IPS-20b (cell line): ENCODE results near the gene NLGN1.
"Not testable (repeated sequence)": the region's sequence is repeated elsewhere in the genome, so short reads cannot be mapped to it uniquely, and the experiment has no call there.

Experiments used
- H3K27ac ChIP-seq: one replicate; pipeline ENCODE4 v1.5.1; 2013; ENCODE audit warnings: low read length
- H3K27me3 ChIP-seq: 2 replicates; pipeline ENCODE4 v1.6.1; 2013; ENCODE audit warnings: mild to moderate bottlenecking, low read length, inconsistent platforms; ENCODE audit not compliant: insufficient read depth
- H3K36me3 ChIP-seq: 2 replicates; pipeline ENCODE4 v1.6.1; 2013; ENCODE audit warnings: low read depth, mild to moderate bottlenecking, inconsistent platforms, low read length, moderate library complexity; ENCODE audit not compliant: insufficient read depth
- H3K4me1 ChIP-seq: 2 replicates; pipeline ENCODE4 v1.6.1; 2013; ENCODE audit warnings: mild to moderate bottlenecking, control low read depth, inconsistent platforms, low read length, moderate library complexity; ENCODE audit not compliant: insufficient read depth
- H3K4me3 ChIP-seq: 2 replicates; pipeline ENCODE4 v1.5.1; 2013; ENCODE audit warnings: mild to moderate bottlenecking, low read length, inconsistent platforms
- H3K9ac ChIP-seq: 2 replicates; pipeline ENCODE4 v1.6.1; 2013; ENCODE audit warnings: low read depth, mild to moderate bottlenecking, inconsistent platforms, low read length, moderate library complexity
- H3K9me3 ChIP-seq: 2 replicates; pipeline ENCODE4 v1.6.1; 2013; ENCODE audit warnings: mild to moderate bottlenecking, low read depth, low read length, inconsistent platforms; ENCODE audit not compliant: insufficient read depth

Gene NLGN1

DNA sequence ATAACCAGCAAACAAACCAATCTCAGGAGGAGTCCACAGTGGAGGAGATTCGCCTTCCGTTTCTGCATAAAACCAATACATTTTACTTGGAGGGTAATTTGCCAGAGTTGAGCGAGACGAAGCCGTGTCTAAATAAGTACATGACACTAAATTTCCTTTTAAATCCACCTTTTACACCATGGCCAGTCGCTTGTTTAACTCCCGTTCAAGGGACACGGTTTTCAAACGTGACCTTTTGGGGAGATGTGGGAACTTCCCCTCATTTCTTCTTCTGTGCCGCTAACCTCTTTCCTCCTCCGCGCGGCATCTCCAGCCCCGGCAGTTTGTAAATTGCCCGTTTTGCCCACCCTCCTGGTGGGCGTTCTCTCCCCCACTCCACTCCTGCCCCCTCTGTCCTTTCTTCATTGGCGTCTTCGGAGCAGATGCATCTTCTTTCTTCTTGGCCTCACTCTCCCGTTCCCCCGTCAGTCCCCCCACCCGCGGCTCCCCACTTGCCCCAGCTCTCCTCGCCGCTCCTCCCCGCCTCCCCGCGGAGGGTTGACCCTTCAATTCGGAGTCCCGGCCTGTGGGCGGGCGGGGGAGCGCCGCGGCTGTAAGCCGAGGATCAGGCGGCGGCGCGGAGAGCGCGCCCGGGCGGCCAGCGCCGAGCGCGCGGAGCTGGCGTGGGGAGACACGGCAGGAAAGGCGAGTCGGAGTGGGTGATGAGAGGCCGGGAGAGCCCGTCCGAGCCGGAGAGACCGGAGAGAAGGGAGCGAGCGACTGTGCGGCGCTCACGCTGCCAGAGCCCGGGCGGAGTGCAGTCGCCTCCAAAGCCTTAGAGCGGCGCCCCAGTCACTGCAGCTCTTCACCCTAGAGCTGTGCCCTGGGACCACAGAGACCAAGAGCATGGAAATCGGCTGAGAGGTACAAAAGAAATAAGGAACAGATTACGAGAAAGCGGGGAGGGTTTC is at the start of gene NLGN1:
TSS of gene NLGN1 (plus strand) at position 584 of the 950 bp plus-strand sequence.
- Histone ChIP-seq H3K4me1 (peaks cover 13% of the 10 kb centered on the region), H3K27ac (no peak within 1 kb of the TSS), H3K9ac (peak within 1 kb of the TSS; percentile 65; the same call in 1 of the 2 replicates), H3K27me3 (peaks cover 46% of the 10 kb centered on the region), H3K36me3 (no peaks in the 10 kb centered on the region), H3K9me3 (no peaks in the 10 kb centered on the region), H3K4me3 (peak within 1 kb of the TSS; percentile 85)

- Histone ChIP-seq H3K4me1 (peaks cover 13% of the 10 kb centered on the region), H3K9ac (no peak overlapping the region), H3K36me3 (no peaks in the 10 kb centered on the region), H3K27me3 (no peaks in the 10 kb centered on the region), H3K9me3 (no peaks in the 10 kb centered on the region), H3K27ac (no peak overlapping the region), H3K4me3 (no peak overlapping the region)
Observed at GRCh38 chr3:173351886-173352285, 45.7 kb upstream of the NLGN1 start.

DNA sequence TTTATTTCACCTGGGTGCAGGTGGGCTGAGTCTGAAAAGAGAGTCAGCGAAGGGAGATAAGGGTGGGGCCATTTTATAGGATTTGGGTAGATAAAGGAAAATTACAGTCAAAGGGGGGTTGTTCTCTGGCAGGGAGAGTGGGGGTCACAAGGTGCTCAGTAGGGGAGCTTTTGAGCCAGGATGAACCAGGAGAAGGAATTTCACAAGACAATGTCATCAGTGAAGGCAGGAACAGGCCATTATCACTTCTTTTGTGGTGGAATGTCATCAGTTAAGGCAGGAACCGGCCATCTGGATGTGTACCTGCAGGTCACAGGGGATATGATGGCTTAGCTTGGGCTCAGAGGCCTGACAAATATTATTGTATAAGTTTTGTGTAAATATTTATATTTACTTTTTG is 44.4 kb upstream of the NLGN1 start:
- not testable (repeated sequence) for H3K9ac ChIP-seq, H3K27ac ChIP-seq, H3K4me3 ChIP-seq, H3K27me3 ChIP-seq, H3K36me3 ChIP-seq, H3K9me3 ChIP-seq
- peaks cover 13% of the 10 kb centered on the region for H3K4me1 ChIP-seq

- H3K27me3 ChIP-seq, result no peaks in the 10 kb centered on the region
- no peaks in the 10 kb centered on the region for H3K36me3 ChIP-seq
- H3K4me3 ChIP-seq, result no peak overlapping the region
- H3K9ac ChIP-seq, result no peak overlapping the region
- H3K27ac ChIP-seq, result peak overlapping the region; percentile 88
- H3K4me1 ChIP-seq, result peaks cover 13% of the 10 kb centered on the region
- H3K9me3 ChIP-seq, result no peaks in the 10 kb centered on the region
Observed at GRCh38 chr3:173354124-173354523, 43.4 kb upstream of the NLGN1 start.

- Histone ChIP-seq H3K4me1 (no peaks in the 10 kb centered on the region), H3K9me3 (no peaks in the 10 kb centered on the region), H3K9ac (no peak overlapping the region), H3K4me3 (no peak overlapping the region), H3K27ac (no peak overlapping the region), H3K36me3 (no peaks in the 10 kb centered on the region), H3K27me3 (no peaks in the 10 kb centered on the region)
Observed at GRCh38 chr3:173371848-173372487, 25.6 kb upstream of the NLGN1 start.

GRCh38 chr3:173380681-173381080 is 16.9 kb upstream of the NLGN1 start:
- Histone ChIP-seq H3K36me3 (no peaks in the 10 kb centered on the region), H3K4me1 (no peaks in the 10 kb centered on the region), H3K27ac (no peak overlapping the region), H3K4me3 (no peak overlapping the region), H3K27me3 (no peaks in the 10 kb centered on the region), H3K9me3 (no peaks in the 10 kb centered on the region), H3K9ac (no peak overlapping the region)

DNA sequence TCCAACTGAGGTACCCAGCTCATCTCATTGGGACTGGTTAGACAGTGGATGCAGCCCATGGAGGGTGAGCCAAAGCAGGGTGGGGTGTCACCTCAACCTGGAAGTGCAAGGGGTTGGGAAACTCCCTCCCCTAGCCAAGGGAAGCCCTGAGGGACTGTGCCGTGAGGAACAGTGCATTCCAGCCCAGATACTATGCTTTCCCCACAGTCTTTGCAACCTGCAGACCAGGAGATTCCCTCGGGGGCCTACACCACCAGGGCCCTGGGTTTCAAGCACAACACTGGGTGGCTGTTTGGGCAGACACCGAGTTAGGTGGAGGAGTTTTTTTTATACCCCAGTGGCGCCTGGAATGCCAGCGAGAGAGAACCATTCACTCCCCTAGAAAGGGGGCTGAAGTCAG is 15.6 kb upstream of the NLGN1 start:
- H3K4me3 ChIP-seq, H3K36me3 ChIP-seq, H3K27ac ChIP-seq, H3K4me1 ChIP-seq, H3K9me3 ChIP-seq, H3K27me3 ChIP-seq, H3K9ac ChIP-seq: not testable (repeated sequence)

DNA sequence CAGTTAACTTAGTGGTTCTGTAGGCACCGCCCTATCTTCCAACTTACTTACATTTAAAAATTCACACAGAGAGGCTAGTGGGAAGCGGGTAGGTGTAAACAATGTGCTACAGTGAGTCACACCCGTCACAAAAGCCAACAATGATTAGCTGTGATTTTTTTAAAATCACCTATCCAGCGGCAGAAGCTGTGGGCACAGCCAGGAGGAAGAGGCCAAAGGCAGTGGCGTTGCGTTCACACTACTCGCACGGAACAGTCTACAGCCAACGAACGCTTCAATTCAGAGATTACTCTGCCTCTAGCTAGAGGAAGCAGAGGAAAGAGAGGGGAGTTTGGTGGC is 2.5 kb upstream of the NLGN1 start:
- Histone ChIP-seq H3K4me3 (peak overlapping the region; percentile 85), H3K9ac (peak overlapping the region; percentile 66; the same call in 1 of the 2 replicates), H3K27me3 (peaks cover 46% of the 10 kb centered on the region), H3K9me3 (no peaks in the 10 kb centered on the region), H3K36me3 (no peaks in the 10 kb centered on the region), H3K4me1 (peaks cover 13% of the 10 kb centered on the region), H3K27ac (no peak overlapping the region)

GRCh38 chr3:173395412-173396181 is 1.9 kb upstream of the NLGN1 start:
- Histone ChIP-seq H3K27me3 (peaks cover 46% of the 10 kb centered on the region), H3K4me3 (peak overlapping the region; percentile 85), H3K9me3 (no peaks in the 10 kb centered on the region), H3K9ac (peak overlapping the region; percentile 66; the same call in 1 of the 2 replicates), H3K27ac (no peak overlapping the region), H3K4me1 (peaks cover 13% of the 10 kb centered on the region), H3K36me3 (no peaks in the 10 kb centered on the region)

DNA sequence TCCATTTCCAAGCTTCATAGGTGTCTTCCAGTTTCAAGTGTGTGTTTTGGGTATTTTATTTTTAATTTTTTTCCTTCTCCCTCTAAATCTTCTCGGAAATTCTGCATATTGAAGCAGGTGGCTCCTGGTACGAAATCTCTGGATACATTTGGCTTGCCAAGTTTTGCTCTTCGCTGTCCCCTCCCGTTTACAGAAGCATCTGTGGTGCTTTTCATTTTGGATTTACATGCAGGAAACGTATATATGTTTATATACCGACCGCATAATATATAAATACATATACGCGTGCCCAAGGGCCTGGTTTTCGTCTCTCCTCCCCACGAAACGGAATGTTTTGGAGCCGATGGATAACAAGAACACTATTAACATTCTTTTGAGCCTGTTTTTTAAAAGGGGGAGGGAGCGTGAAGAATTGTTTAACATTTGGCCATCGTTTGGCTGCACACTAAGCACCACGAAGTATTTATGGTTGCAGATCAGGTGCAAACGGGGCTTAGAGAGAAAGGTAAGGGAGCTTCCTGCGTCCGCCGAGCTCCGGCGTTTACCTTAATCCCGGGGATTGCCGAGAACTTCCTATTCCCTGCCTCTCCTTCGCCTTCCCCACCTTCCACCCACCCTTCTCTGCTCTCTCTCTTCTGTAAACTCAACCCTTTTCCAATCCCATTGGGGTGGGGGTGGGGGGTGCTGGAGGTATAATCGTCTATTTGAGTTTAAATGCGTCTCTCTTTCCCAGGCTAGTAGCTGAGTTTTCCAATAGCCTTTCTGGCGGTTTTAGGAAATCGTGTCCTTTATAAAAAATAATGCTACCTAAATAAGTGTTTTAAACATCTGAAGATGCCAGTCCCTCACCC is 1.1 kb upstream of the NLGN1 start:
- H3K9me3 ChIP-seq, result no peaks in the 10 kb centered on the region
- H3K36me3 ChIP-seq, result no peaks in the 10 kb centered on the region
- peaks cover 46% of the 10 kb centered on the region for H3K27me3 ChIP-seq
- H3K27ac ChIP-seq, result no peak overlapping the region
- peak overlapping the region; percentile 65; the same call in 1 of the 2 replicates for H3K9ac ChIP-seq
- H3K4me1 ChIP-seq, result peaks cover 13% of the 10 kb centered on the region
- H3K4me3 ChIP-seq, result peak overlapping the region; percentile 85

- H3K4me3 ChIP-seq, result peak overlapping the region; percentile 85
Observed at GRCh38 chr3:173398111-173398479, 551 bp downstream of the NLGN1 start.

More at GRCh38 chr3:173398111-173398479, 551 bp downstream of the NLGN1 start:
- H3K9me3 ChIP-seq, result no peaks in the 10 kb centered on the region
- H3K4me1 ChIP-seq, result peaks cover 13% of the 10 kb centered on the region
- peak overlapping the region; percentile 65; the same call in 1 of the 2 replicates for H3K9ac ChIP-seq
- peaks cover 46% of the 10 kb centered on the region for H3K27me3 ChIP-seq
- no peak overlapping the region for H3K27ac ChIP-seq
- no peaks in the 10 kb centered on the region for H3K36me3 ChIP-seq
